HG03196 (cell line): ENCODE measurements around the gene BCL6.

ENCODE experiments used
- ATAC-seq: cut with Tn5 transposase; IDR thresholded peaks from one replicate; pipeline ENCODE4 v1.9.1; 2021; ENCODE audit not compliant: unreplicated experiment

BCL6 gene

DNA sequence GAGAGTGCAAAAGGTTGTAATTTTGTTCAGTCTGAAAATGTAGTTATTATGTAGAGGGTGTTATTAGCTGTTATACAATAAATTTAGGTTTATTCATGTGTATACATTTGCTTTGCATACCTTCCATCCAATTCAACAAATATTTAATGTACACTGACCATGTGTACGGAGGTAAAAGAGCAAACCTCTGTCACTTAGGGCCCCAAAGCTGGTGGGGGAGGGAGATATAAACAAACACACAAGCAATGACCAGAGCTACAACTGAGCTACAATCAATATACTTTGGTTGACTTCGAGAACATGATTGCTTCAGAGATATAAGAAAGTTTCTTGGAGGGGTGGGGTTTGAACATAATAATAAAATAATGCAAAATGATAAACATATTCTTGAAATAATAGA, 17.5 kb upstream of the BCL6 start:
- no peak for ATAC-seq

DNA sequence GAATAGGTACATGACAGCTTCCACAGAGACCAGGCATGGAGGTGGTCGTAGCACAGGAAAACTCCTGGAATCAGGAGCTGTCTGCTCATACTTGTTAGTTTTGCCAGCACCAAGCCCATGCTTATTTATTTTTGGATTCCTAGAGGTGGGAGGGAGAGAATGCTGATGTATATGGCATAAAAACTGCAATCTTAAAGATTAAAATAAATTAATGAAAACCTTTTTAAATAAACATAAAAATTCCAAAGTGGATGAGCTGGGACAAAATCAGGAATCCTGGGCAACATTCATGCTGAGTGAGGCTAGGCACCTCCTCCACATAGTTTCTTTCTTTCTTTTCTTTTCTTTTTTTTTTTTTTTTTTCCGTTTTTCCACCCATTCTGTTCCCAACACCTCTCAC, 14.3 kb upstream of the BCL6 start:
- ATAC-seq = no peak

- no peak for ATAC-seq
Measured at GRCh38 chr3:187758318-187758955, 13.2 kb upstream of the BCL6 start.

DNA sequence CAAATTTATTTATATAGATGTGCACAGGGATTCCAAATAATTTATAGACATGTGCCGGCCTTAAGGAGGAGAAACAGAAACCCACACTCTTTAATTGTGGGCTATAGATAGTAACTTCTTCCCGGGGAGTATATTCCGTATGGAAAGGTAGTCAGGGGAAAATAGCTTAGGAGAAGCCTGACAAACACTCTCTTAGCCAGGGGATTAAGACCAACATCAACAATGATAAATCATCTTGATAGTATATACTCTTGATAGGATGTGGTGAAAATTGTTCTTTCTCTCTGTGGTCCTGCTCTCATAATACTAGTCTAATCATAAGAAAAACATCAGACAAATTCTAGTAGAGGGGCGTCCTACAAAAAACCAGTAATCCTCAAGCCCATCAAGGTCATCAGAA, 8.2 kb upstream of the BCL6 start:
- ATAC-seq = no peak

DNA sequence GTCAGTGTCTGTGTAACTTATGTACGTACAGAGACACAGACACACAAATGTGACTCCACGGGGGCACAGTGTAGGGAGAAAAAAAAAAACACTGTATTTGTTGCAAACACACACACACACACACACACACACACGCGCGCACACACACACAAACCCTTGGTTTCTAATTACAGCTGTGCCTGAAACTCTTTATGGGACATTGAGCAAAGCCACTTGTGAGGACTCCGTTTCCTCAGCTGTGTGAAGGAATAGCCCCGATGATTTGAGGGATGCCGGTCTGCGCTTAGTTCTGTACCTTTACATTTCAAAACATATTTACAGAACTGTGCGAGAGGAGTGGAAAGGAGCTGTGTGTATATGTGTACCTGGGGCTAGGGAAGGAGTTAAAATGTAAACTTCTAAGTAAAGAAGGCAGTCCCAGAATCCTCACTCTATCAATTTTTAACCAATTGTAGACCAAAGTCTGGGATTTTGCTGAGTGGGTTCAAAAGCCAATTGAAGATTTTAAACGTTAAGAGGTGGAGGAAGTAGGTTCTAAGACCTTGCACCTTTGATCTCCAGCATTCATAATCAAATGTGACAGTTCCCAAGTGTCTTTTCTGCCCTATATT, 5.3 kb upstream of the BCL6 start:
- no peak for ATAC-seq

DNA sequence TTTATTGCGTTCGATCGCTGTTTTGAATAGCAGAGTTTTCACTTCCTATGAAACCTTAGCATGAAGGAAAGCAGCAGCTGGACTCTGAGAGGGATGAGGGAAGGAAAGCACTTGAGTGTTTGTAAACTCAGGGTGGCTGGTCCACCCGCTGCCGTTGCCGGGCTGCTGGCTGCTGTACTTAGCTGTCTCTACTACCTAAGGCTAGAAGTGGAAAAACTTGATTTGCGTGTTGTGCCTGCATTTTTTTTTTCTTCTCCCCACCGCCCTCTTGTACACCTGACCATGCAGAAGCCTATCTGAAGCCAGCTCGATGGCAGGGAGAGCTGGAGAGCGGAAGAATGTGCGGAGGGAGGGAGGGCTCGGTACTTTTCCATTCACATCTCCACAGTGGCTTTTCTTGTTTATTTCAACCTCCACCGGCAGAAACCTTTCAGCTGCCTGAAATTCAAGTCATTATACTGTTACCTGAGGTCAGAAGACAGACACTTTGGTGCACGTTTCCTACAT, 4.8 kb upstream of the BCL6 start:
- ATAC-seq = no peak

DNA sequence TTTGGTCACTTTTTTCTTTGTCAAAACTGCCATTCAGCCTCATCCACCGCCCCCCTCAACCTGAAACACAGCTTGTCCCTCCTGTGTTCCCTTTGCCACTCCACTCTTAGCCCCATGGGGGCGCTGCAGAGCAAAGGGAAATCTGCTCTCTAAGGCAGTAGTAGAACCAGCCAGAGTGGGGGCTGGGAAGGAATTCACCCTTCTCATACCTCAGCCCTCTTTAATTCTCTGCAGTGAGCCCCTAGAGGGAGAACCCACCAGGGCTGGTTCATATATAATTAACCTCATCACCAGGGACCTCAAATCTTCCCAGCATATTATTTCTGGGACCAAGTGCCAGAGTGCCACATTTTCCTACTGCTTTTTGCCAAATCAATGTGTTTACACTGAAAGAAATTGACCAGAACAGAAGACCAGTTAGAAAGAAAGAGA, 2.8 kb upstream of the BCL6 start:
- ATAC-seq = no peak

- no peak for ATAC-seq
Measured at GRCh38 chr3:187747506-187747905, 2.2 kb upstream of the BCL6 start.

GRCh38 chr3:187746442-187747281, 1.4 kb upstream of the BCL6 start:
- ATAC-seq = no peak

GRCh38 chr3:187746059-187746441, 782 bp upstream of the BCL6 start:
- ATAC-seq = no peak

DNA sequence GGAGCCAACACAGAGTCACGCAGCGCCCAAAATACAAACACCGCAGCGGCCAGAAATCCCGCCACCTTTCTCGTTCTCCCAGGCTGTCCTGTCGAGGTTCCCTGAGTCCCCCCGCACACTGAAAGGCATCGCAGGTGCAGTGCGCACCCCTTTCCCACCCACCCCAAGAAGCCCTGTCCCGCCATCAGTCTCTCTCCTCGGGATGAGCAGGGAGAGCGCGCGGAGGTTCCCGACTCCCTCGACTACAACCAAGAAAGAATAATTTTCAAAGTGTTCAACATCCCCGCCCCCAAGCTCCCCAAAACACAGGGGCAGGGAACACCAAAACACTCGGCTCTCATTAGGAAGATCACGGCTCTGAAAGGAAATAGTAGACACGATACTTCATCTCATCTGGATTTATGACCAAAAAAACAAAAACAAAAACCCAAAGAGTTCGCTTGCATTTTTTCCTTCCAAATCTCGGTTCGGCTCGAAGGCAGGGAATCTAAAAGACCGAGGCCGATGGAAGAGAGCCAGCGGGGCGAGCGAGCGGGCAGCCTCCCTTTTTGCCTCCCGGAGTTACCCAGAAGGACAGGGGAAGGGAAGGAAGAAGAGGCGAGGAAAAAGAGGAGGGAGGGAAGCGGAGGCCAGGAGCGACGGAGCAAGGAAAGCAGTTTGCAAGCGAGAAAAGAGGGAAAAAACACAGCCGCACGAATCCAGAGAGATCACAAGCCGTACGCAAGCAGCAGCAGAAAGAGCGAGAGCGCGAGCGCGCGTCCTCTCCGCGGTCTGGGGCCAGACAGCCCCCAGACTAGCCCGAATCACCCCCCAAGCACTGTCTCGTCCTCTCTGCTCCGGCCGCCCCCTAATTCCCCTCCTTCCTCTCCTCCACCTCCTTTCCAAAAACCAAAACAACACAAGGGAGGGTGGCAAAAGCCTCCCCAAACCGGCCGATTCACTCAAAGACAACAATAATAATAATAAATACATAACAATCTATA, 808 bp downstream of the BCL6 start:
- no peak for ATAC-seq

GRCh38 chr3:187743195-187744141, 1.8 kb downstream of the BCL6 start:
- ATAC-seq = no peak

GRCh38 chr3:187742351-187743171, 2.7 kb downstream of the BCL6 start:
- no peak for ATAC-seq

DNA sequence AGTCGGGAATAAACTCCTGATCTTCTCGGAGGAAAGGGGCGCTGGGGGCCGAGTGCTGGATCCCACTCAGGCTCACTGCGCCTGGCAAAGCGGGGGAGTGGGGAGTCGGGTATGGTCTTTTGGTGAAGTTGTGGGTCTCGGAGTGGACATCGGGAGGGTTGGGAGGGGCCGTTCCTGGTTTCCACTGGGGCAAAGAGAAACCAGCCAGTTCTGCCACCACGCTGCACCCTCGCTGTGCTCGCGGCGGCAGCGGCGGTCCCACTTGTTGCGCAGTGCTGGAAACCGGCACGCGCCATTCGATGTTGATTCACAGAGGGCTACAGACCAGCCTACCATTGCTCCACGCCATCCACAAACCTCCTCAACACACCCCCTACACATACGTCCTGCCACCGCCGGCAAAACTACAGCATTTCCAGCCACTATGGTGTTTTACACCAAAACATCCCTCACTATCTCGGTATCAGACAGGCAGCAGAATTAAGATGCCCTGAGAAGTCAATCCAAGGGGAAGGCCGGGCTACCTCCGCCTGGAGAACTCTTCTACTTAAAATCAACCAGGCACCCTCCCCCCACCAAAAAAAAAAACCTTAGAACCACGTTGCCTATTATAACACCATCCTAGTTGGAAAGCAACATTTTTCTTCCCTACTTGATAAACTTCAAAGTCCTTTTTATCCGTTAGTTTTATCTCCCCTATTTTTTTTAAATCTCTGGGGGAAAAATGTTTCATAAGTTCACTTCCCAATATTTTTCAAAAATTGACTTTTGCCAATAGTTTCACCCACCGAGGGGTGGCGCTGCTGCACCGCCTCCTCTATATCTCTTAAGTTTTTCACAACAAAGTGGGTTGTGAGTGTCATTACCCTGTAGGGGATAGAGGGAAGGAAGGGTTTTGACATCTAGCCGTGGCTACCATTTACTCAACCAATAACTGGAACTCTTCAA, 3.6 kb downstream of the BCL6 start:
- ATAC-seq = no peak

DNA sequence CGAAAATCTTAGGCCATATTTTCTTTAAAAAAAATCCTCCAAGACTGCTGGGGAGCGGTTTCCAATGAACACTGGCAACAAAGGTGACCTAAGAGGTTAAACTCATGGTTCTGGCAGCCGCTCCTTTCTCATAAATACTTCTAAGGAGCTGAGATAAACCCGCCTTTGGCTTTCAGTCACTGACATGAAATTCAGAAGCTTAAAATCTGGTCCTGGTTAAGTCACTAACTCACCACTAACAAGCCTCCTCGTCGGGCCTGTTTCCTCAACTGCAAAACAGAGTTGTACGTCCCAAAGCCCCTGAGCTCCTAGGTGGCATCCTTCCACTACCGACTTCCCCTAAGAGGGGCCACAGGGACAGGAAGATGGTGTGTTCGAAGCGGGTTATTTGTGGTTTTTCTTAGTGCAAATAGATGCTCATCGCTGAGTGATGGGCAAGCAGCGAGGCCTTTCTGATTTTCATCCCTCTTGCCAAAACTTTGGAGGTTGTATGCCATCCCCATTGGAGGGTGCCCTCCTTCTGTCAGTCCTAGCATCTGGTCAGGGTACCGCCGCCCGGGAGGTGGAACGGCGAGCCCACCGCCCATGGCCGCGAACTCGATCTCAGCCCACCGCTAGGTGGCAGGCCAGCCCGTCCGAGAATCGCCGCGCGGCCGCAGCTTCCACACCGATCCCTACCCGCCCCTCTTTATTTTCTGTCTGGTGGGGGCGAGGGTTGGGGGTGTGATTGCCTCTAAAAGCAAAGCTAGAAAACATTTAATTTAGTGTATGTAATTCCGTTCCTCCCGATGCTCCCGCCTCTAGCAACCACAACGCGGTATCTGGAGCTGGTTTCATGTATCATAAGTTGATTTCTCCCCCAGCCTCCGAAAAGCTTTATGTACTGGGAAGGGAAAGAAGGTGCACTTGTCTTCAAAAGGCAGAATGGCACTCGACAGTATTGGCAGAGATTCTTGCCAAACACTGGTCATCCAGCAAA, 4.6 kb downstream of the BCL6 start:
- no peak for ATAC-seq

DNA sequence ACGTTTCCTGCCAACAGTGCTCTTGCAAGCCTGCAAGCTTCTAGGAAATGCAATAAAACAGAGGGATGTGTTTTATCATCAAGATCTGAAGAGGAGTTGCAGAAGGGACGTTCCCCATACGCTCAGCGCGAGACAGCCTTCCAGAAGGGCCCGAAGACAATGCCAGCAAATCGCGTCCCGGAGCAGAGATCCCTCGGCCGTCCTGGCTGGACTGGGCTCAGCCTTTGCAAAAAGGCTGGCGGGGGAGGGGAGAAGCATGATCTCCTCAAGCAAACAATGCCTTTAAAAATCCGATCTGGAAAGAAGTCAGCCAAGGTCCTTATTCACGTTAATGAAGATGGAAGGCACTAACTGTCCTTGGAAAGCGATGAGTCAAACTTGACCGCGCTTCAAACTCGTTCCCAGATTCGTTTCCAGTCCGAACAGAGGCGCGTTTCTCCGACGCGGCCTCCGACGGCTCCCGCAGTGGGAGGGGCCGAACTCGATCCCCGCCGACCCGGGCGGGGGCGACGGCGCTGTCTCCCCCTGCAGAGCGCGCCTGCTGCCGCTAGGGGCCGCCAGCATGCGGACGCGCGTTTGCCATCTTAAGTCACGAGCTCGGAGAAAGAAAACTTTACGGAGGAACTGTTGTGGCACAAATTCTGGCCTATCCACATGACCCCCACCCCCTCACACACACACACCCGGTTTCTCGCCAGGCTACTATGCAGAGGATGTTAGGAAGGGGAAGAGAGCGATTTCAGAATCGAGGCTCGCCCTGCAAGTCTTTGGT, 5.5 kb downstream of the BCL6 start:
- no peak for ATAC-seq
